Measurements from ENCODE around the gene WDR89. TPM values are rescaled to one million over a fixed set of nuclear protein-coding genes. Genes with fewer than 3 reads are reported as not detected.

WDR89 gene
- total and polyA plus RNA-seq, 12 donors, result 3.6 to 6.9 (median 6.1) TPM

DNA sequence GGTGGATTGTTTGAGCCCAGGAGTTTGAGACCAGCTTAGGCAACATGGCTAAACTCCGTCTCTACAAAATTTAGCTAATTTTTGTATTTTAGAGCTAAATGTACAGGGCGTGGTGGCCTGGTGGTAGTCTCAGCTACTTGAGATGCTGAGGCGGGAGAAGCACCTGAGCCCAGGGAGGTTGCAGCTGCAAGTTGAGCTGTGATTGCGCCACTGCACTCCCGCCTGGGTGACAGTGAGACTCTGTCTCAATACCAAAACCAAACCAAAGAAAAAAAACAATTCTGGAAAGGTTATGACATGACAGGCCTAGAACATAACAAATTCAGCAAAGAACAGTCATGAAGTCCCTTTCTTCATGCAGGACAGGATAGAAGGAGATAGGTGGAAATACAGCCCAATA, 25.7 kb downstream of the WDR89 start:
- no peak overlapping the region for H3K4me3 ChIP-seq
- H3K4me1 ChIP-seq, result peaks cover 0 to 24% (median 11%) of the 10 kb centered on the region in 9 donors
- ATAC-seq (no peak), DNase-seq (no peak)
- intact Hi-C loops (cut with DNase I), result no loop called here
- H3K27me3 ChIP-seq, result no peaks in the 10 kb centered on the region
- TF ChIP-seq, protein P1, sequence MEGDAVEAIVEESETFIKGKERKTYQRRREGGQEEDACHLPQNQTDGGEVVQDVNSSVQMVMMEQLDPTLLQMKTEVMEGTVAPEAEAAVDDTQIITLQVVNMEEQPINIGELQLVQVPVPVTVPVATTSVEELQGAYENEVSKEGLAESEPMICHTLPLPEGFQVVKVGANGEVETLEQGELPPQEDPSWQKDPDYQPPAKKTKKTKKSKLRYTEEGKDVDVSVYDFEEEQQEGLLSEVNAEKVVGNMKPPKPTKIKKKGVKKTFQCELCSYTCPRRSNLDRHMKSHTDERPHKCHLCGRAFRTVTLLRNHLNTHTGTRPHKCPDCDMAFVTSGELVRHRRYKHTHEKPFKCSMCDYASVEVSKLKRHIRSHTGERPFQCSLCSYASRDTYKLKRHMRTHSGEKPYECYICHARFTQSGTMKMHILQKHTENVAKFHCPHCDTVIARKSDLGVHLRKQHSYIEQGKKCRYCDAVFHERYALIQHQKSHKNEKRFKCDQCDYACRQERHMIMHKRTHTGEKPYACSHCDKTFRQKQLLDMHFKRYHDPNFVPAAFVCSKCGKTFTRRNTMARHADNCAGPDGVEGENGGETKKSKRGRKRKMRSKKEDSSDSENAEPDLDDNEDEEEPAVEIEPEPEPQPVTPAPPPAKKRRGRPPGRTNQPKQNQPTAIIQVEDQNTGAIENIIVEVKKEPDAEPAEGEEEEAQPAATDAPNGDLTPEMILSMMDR (IDR thresholded peaks at IDR 0.05), result no peak
- H3K27ac ChIP-seq, result peak overlapping the region in 1 of 10 donors; percentile 33
- H3K9me3 ChIP-seq, result no peaks in the 10 kb centered on the region
- peaks cover 0 to 19% (median 0%) of the 10 kb centered on the region in 9 donors for H3K36me3 ChIP-seq
- WGBS, 2 donors, result 96 to 97% methylated on average over 5 of the region's 5 CpGs

DNA sequence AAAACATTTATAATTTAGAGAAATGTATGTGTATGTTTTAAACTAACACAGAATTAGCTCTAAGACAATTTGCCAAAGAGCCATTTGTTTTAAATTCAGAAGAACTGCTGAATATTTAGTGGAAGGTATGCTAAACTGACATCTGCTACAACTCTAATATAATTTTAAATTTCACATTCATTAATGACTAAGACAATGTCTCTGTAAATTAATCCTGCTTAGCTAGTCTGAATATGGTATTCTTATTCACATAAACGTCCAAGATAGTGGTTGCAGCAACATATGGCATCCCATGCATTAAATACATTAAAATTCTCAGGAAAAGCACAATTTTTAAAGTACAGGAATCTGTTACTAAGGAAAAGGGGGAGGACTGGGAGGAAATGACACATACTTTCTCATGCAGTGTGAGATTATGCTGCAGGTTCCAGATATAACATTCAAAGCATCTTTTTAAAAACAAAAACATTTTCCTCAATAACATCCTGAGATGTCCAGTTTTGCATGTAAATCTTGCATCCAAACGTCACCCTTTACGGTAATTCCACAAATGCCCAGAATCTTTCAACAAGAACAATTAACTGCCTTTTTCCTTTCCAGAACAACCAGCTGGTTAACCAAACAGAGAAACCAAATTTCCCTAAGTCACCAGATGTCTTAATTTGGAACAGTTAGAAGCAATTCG, 26.9 kb downstream of the WDR89 start:
- no peak for DNase-seq
- Histone ChIP-seq H3K4me1 (peaks cover 0 to 24% (median 11%) of the 10 kb centered on the region in 9 donors), H3K9me3 (no peaks in the 10 kb centered on the region), H3K27ac (peak overlapping the region in 4 of 10 donors; percentile 2 to 41 (median 31)), H3K36me3 (peaks cover 0 to 19% (median 0%) of the 10 kb centered on the region in 9 donors), H3K4me3 (no peak overlapping the region), H3K27me3 (no peaks in the 10 kb centered on the region)
- 40 to 50% methylated on average over 4 of the region's 4 CpGs for WGBS, 2 donors
- peak in 4 of 8 donors; percentile 24 to 56 (median 28) for ATAC-seq
- intact Hi-C loops (cut with DNase I), result no loop called here
- TF ChIP-seq, protein P1 (IDR thresholded peaks at IDR 0.05), result no peak

DNA sequence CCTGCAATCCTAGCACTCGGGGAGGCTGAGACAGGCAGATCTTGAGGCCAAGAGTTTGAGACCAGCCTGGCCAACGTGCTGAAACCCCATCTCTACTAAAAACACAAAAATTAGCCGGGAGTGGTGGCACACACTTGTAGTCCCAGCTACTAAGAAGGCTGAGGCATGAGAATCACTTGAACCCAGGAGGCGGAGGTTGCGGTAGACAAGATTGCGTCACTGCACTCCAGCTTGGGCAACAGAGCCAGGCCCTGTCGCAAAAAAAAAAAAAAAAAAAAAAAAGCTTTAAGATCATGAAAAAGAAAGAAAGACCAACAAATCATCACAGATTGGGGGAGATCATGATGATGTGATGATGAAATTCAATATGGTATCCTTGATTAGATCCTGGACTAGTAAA, 30.6 kb downstream of the WDR89 start:
- Histone ChIP-seq H3K36me3 (no peaks in the 10 kb centered on the region), H3K27me3 (no peaks in the 10 kb centered on the region), H3K4me3 (no peak overlapping the region), H3K27ac (no peak overlapping the region), H3K4me1 (peaks cover 0 to 18% (median 11%) of the 10 kb centered on the region in 9 donors), H3K9me3 (no peaks in the 10 kb centered on the region)
- whole genome bisulfite sequencing, 2 donors, result 89 to 95% methylated on average over 7 of the region's 7 CpGs
- DNase-seq, result no peak
- ATAC-seq, result no peak
- intact Hi-C loops (cut with DNase I), result no loop called here
- TF ChIP-seq, protein P1 (IDR thresholded peaks at IDR 0.05), result no peak

DNA sequence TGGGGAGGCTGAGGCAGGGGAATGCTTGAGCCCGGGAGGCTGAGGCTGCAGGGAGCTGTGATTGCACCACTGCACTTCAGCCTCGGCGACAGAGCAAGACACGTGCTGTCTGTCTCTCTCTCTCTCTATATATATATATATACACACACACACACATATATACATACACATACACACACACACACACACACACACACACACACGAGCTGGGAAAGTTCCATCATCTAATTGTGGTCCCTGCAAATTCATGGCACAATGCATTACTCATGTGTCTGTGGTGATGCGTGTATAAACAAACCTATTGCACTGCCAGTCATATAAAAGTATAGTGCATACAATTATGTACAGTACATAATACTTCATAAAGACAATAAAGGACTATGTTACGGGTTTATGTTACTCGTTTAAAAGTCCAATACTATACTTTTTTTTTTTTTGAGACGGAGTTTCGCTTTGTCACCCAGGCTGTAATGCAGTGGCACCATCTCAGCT, 36.6 kb downstream of the WDR89 start:
- Histone ChIP-seq H3K36me3 (peaks cover 0 to 17% (median 0%) of the 10 kb centered on the region in 9 donors), H3K4me3 (no peak overlapping the region), H3K27ac (no peak overlapping the region), H3K4me1 (no peaks in the 10 kb centered on the region), H3K27me3 (no peaks in the 10 kb centered on the region), H3K9me3 (no peaks in the 10 kb centered on the region)
- intact Hi-C loops (cut with DNase I), result no loop called here
- ATAC-seq (no peak), DNase-seq (no peak)
- 90 to 95% methylated on average over 10 of the region's 10 CpGs for WGBS, 2 donors
- TF ChIP-seq, protein P1 (IDR thresholded peaks at IDR 0.05), result no peak

Measured in heart right ventricle (tissue), 16 donors.